Measurements from ENCODE around the gene STAT3.
A peak's percentile ranks its signal among the peaks of the same experiment; 100 is the strongest.
"Not testable (repeated sequence)": the region's sequence is repeated elsewhere in the genome, so short reads cannot be mapped to it uniquely, and the experiment has no call there.

STAT3 gene

DNA sequence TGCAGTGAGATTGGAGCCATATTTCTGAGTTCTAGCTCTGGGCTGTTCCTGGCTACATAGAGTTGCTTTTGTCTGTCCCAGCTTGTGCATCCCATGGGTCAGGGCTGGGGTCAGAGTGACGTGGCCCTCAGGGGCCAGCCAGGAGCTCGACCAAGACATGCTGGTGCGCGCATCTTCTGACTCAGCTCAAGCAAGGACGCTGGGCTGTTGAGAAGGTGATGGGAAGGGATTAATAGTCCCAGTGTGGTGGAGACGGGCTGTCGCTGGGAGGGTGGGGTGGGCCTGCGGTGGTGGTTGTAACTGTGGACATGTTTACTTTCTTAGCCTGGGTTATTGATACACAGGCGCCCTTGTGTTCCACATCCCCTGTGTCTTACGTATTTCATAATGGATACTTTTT is 90.5 kb downstream of the STAT3 start:
- peaks cover 48% of the 10 kb centered on the region for H3K4me1 Mint-ChIP-seq
- not testable (repeated sequence) for H3K4me3 Mint-ChIP-seq; H3K27ac Mint-ChIP-seq; DNase-seq (ENCODE audit: low spot score in 2 of 2); H3K9me3 Mint-ChIP-seq; ATAC-seq
- peaks cover 98% of the 10 kb centered on the region for H3K36me3 Mint-ChIP-seq

- Mint-ChIP-seq H3K4me1 (peaks cover 46% of the 10 kb centered on the region), H3K36me3 (peaks cover 98% of the 10 kb centered on the region), H3K4me3 (no peak overlapping the region), H3K9me3 (no peaks in the 10 kb centered on the region), H3K27ac (peak overlapping the region; percentile 92)
- ATAC-seq (no peak), DNase-seq (ENCODE audit: low spot score in 2 of 2) (no peak)
Measured at GRCh38 chr17:42296012-42296411, 92.2 kb downstream of the STAT3 start.

- Mint-ChIP-seq H3K9me3 (no peaks in the 10 kb centered on the region), H3K4me1 (peaks cover 55% of the 10 kb centered on the region), H3K4me3 (no peak overlapping the region), H3K27ac (peak overlapping the region; percentile 92), H3K36me3 (peaks cover 100% of the 10 kb centered on the region)
- ATAC-seq (no peak), DNase-seq (ENCODE audit: low spot score in 2 of 2) (no peak)
Measured at GRCh38 chr17:42294469-42295398, 93.5 kb downstream of the STAT3 start.

- H3K9me3 Mint-ChIP-seq = no peaks in the 10 kb centered on the region
- peak overlapping the region; percentile 94 for H3K4me3 Mint-ChIP-seq
- peaks cover 76% of the 10 kb centered on the region for H3K4me1 Mint-ChIP-seq
- H3K27ac Mint-ChIP-seq = peak overlapping the region; percentile 92
- H3K36me3 Mint-ChIP-seq = peaks cover 84% of the 10 kb centered on the region
- DNase-seq (ENCODE audit: low spot score in 2 of 2) = no peak
- ATAC-seq = no peak
Measured at GRCh38 chr17:42291129-42291528, 97.1 kb downstream of the STAT3 start.

DNA sequence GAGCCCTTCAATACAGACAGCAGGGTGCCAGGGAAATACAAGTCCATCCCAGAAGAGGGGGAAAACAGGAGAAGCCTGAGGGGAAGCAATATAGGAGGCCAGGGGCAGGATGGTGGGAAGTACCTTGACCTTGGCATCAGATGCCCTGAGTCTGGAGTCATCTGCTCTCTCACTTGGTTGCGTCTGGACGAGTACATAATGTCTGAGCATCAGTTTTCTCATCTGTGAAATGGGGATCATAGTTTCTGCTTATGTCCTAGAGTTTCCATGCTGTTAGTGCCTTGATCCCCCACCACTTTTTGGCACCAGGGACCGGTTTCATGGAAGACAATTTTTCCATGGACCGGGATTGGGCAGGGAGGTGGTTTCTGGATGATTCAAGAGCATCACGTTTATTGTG is 97.7 kb downstream of the STAT3 start:
- DNase-seq (ENCODE audit: low spot score in 2 of 2) (no peak), ATAC-seq (no peak)
- H3K4me1 Mint-ChIP-seq = peaks cover 76% of the 10 kb centered on the region
- no peaks in the 10 kb centered on the region for H3K9me3 Mint-ChIP-seq
- peaks cover 83% of the 10 kb centered on the region for H3K36me3 Mint-ChIP-seq
- peak overlapping the region; percentile 92 for H3K27ac Mint-ChIP-seq
- H3K4me3 Mint-ChIP-seq = peak overlapping the region; percentile 94

DNA sequence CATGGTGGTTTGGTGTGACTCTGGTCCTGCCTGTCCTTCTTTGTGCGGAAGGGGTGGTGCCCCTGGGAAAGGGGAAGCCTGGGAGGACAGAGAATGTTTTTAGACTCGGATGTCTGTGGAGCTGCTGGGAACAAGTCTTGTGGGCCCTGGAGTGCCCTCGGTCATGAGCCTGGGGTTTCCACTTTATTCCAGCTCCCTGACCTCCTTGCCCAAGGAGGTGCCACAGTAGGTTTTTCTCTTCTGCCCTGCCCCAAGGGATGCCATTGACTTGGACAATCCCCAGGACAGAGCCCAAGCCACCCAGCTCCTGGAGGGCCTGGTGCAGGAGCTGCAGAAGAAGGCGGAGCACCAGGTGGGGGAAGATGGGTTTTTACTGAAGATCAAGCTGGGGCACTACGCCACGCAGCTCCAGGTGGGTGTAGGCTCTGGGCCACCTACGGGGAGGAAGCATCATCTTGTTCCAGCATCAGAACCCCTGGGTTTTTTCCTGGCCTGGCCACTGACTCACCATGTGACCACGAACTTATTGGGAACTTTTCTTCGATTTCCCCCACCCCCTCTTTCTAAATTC is 98.5 kb downstream of the STAT3 start:
- peaks cover 83% of the 10 kb centered on the region for H3K36me3 Mint-ChIP-seq

DNA sequence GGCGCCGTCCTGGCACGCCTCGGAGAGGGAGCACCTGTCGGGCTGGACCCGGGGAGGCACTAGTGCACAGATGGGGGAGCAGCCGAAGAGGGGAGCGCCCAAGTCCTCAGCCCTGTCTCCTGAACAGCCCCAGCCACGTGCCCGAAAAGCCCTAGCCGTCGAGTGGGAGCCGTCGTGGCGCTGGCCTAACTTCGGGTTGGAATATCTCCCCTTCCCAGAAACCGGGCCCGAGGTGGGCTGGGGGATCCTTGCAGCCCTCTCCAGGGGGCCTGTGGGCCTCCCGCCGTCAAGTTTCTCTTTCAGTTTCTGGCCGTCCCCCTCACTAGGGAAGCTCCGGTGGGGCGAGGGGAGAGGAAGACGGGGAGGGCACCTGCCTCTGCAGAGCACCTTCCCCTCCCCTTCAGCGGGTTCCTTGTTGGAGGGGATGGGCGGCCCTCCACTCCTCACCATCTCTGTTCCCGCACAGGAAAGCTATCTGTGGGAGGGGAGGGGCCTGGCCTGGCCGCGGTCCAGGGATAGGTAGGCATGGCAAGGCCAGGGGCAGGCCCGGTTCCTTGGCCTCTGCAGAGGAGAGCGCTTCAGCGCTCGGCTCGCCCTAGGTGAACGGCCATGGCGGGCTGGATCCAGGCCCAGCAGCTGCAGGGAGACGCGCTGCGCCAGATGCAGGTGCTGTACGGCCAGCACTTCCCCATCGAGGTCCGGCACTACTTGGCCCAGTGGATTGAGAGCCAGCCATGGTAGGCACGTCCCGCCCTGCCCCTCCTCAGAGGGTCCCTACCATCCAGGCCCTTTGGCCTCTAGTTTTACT is 99.2 kb downstream of the STAT3 start:
- Mint-ChIP-seq H3K9me3 (no peaks in the 10 kb centered on the region), H3K4me1 (peaks cover 65% of the 10 kb centered on the region), H3K36me3 (peaks cover 79% of the 10 kb centered on the region), H3K27ac (peak overlapping the region; percentile 92), H3K4me3 (peak overlapping the region; percentile 94)
- ATAC-seq (peak; percentile 56), DNase-seq (ENCODE audit: low spot score in 2 of 2) (peak; percentile 35 to 86)

More for the DNA sequence above, 98.5 kb downstream of the STAT3 start:
- ATAC-seq (peak; percentile 5), DNase-seq (ENCODE audit: low spot score in 2 of 2) (peak; percentile 24 to 70)
- no peaks in the 10 kb centered on the region for H3K9me3 Mint-ChIP-seq
- peak overlapping the region; percentile 94 for H3K4me3 Mint-ChIP-seq
- H3K27ac Mint-ChIP-seq = peak overlapping the region; percentile 92
- H3K4me1 Mint-ChIP-seq = peaks cover 70% of the 10 kb centered on the region

DNA sequence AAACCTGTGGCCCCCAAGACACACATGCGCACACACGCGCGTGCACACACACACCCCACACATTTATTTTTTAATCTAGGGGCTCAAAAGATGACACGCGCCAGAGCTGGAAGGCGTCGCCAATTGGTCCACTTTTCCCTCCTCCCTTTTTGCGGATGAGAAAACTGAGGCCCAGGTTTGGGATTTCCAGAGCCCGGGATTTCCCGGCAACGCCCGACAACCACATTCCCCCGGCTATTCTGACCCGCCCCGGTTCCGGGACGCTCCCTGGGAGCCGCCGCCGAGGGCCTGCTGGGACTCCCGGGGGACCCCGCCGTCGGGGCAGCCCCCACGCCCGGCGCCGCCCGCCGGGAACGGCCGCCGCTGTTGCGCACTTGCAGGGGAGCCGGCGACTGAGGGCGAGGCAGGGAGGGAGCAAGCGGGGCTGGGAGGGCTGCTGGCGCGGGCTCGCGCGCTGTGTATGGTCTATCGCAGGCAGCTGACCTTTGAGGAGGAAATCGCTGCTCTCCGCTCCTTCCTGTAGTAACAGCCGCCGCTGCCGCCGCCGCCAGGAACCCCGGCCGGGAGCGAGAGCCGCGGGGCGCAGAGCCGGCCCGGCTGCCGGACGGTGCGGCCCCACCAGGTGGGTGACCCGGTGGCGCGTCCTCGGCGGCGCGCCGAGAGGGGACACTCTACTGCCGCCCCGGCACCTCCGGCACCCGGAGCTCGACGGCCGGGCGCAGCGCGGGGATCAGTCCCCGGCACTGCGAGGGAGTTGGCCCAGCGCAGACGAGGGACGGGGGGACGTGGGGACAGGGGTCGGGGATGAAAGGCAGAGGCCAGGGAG is 100.1 kb downstream of the STAT3 start, which contains the start of gene STAT5A:
STAT5A (plus strand) TSS at position 522 of the 826 bp plus-strand sequence. CDS start 914 bp downstream, outside the sequence.
- Mint-ChIP-seq H3K4me1 (peaks cover 64% of the 10 kb centered on the region), H3K4me3 (peak within 1 kb of the TSS; percentile 94), H3K27ac (peak within 1 kb of the TSS; percentile 98), H3K36me3 (peaks cover 73% of the 10 kb centered on the region), H3K9me3 (no peaks in the 10 kb centered on the region)
- DNase-seq (ENCODE audit: low spot score in 2 of 2) = peak; percentile 58 to 87
- ATAC-seq = peak; percentile 82

- DNase-seq (ENCODE audit: low spot score in 2 of 2) (peak; percentile 28 to 85), ATAC-seq (peak; percentile 60)
- Mint-ChIP-seq H3K4me3 (peak overlapping the region; percentile 94), H3K36me3 (peaks cover 71% of the 10 kb centered on the region), H3K27ac (peak overlapping the region; percentile 98), H3K9me3 (no peaks in the 10 kb centered on the region), H3K4me1 (peaks cover 72% of the 10 kb centered on the region)
Measured at GRCh38 chr17:42287305-42287976, 100.8 kb downstream of the STAT3 start.

DNA sequence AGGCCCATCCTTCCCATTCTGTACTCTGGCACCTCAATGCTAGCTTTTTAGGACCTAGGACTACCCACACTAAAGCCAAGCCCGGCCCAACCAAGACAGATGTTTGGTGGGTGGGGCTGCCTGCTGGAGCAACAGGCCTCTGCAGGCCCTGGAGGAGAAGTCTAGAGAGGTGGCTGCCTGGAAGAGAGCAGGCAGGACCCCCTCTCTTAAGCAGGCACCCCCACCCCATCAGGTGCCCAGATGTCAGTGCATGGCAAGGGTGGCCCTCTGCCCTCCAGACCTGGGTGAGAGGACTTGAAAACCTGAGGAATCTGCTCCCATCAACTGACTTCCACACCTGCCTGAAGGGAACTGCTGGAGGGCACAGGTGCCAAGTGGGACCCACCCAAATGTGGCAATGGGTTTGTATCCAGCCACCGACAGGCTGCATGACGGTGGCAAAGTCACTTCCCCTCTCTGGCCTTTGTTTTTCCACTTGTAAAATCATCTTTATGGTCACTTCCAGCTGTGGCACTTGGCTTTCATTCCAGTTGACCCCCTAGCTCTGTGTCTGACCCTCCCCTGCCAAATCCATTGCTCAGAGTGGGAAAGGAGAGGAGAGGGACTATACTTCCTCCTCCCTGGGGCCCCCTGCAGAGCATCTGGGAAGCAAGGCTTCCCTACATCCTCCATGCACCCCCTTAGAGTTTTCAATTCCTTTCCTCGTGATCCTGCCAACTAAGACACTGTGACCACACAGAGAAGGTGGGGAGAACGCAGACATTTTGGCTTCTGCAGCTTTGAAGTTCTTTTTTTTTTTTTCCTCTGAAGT is 101.6 kb downstream of the STAT3 start:
- no peak for ATAC-seq
- H3K4me1 Mint-ChIP-seq = peaks cover 67% of the 10 kb centered on the region
- peak overlapping the region; percentile 98 for H3K27ac Mint-ChIP-seq
- no peaks in the 10 kb centered on the region for H3K9me3 Mint-ChIP-seq
- H3K4me3 Mint-ChIP-seq = peak overlapping the region; percentile 94
- H3K36me3 Mint-ChIP-seq = peaks cover 63% of the 10 kb centered on the region
- no peak for DNase-seq (ENCODE audit: low spot score in 2 of 2)

GRCh38 chr17:42285346-42286050 is 102.7 kb downstream of the STAT3 start:
- no peak for DNase-seq (ENCODE audit: low spot score in 2 of 2)
- peak overlapping the region; percentile 94 for H3K4me3 Mint-ChIP-seq
- H3K27ac Mint-ChIP-seq = peak overlapping the region; percentile 98
- no peaks in the 10 kb centered on the region for H3K9me3 Mint-ChIP-seq
- peaks cover 57% of the 10 kb centered on the region for H3K4me1 Mint-ChIP-seq
- ATAC-seq = no peak
- peaks cover 51% of the 10 kb centered on the region for H3K36me3 Mint-ChIP-seq

- DNase-seq (ENCODE audit: low spot score in 2 of 2) = no peak
- Mint-ChIP-seq H3K9me3 (no peaks in the 10 kb centered on the region), H3K27ac (no peak overlapping the region), H3K36me3 (peaks cover 42% of the 10 kb centered on the region), H3K4me1 (peaks cover 56% of the 10 kb centered on the region), H3K4me3 (peak overlapping the region; percentile 94)
- ATAC-seq = no peak
Measured at GRCh38 chr17:42284566-42284965, 103.7 kb downstream of the STAT3 start.

DNA sequence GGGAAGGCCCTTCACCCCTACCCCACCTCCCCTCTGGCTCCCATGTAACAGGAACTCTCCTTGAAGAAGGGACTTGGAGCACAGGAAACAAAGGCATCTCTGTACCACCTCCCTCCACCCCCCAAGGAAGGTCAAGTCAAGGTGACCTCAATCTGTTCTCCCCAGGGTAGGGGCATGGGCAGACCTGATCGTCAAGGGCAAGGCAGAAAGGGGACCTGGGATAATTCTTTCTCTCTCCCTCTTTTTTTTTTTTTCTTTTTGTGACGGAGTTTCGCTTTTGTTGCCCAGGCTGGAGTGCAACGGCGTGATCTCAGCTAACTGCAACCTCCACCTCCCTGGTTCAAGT is 104.2 kb downstream of the STAT3 start:
- Mint-ChIP-seq H3K4me1 (peaks cover 50% of the 10 kb centered on the region), H3K9me3 (no peaks in the 10 kb centered on the region), H3K27ac (no peak overlapping the region), H3K36me3 (peaks cover 36% of the 10 kb centered on the region), H3K4me3 (no peak overlapping the region)
- ATAC-seq (no peak), DNase-seq (ENCODE audit: low spot score in 2 of 2) (no peak)
